Adrenal gland (tissue), 12 donors: Measurements from ENCODE around the gene ARL11. TPM values are rescaled to one million over a fixed set of nuclear protein-coding genes. Genes with fewer than 3 reads are reported as not detected.
A peak's percentile ranks its signal among the peaks of the same experiment; 100 is the strongest.
"Not testable (repeated sequence)": the region's sequence is repeated elsewhere in the genome, so short reads cannot be mapped to it uniquely, and the experiment has no call there.

Source experiments
- DNase-seq, 7 donors: peaks; one replicate each; pipeline ENCODE4 v3.0.0-alpha.2; 2019 to 2020
- H3K27ac ChIP-seq, 5 donors: fragments of 200-600 bp; sonication (generic) in 4 of 5; 1 replicate in 3 of 5; 2 replicates in 2 of 5; pipeline versions ENCODE4 v1.5.1 to v1.8.0; 2016 to 2020; ENCODE audit warnings: mild to moderate bottlenecking in 1 of 5
- H3K27me3 ChIP-seq: fragments of 200-600 bp; 2 replicates; pipeline ENCODE4 v1.8.0; 2021
- H3K36me3 ChIP-seq, 2 donors: fragments of 200-600 bp; replicated peaks in 1 of 2; 1 replicate in 1 of 2; 2 replicates in 1 of 2; pipeline versions ENCODE4 v1.5.1 to v1.8.0; 2018 to 2022
- H3K4me1 ChIP-seq, 2 donors: fragments of 200-600 bp; replicated peaks in 1 of 2; 1 replicate in 1 of 2; 2 replicates in 1 of 2; pipeline versions ENCODE4 v1.5.1 to v1.8.0; 2018 to 2021
- H3K4me3 ChIP-seq, 4 donors: fragments of 200-600 bp; sonication (generic) in 3 of 4; one replicate each; pipeline ENCODE4 v1.5.1; 2016 to 2018
- H3K9me3 ChIP-seq, 3 donors: fragments of 200-600 bp; sonication (generic) in 1 of 3; replicated peaks in 1 of 3; 1 replicate in 2 of 3; 2 replicates in 1 of 3; pipeline versions ENCODE4 v1.5.1 to v1.8.0; 2016 to 2021
- POLR2A ChIP-seq, 2 donors: fragments of 450-650 bp; IDR thresholded peaks; one replicate each; pipeline ENCODE4 v1.6.1; 2017; ENCODE audit warnings: antibody characterized with exemption in 2 of 2, mild to moderate bottlenecking in 2 of 2, moderate library complexity in 1 of 2
- WGBS, 4 donors: extraction: QIAGEN DNeasy Blood & Tissue Kit in 2 of 4; methylation state at CpG; one replicate each; pipeline versions ENCODE4 v1.1.5 to v1.1.7; 2013 to 2017; 5-methylcytosine and 5-hydroxymethylcytosine counted together
- intact Hi-C, 2 donors: fragments of 100-400 bp; cut with DNase I; formaldehyde crosslinking; loops; one replicate each; pipeline versions ENCODE4 v1.14.1 to v1.15.0; 2022 to 2023
- polyA plus RNA-seq, 3 donors: library from polyadenylated mRNA; stranded (reverse); fragments of 200-250 nt in 2 of 3; fragments of 350-450 nt in 1 of 3; fragmentation: Illumina TruSeq in 1 of 3; extraction: RNeasy Lipid Tissue Mini Kit (QIAGEN cat#74804) in 1 of 3; gene quantifications; one replicate each; pipeline ENCODE4 v1.2.3, GENCODE V29; 2013 to 2014
- total RNA-seq, 9 donors: library from RNA; depleted of rRNA in 4 of 9; stranded (reverse); fragments of >200 nt in 4 of 9; fragments of 120-200 nt in 1 of 9; fragmentation: NEBNext Ultra II Directional in 1 of 9; extraction: Animal tissue kit (Norgen Biotek cat#: 25700) in 1 of 9; gene quantifications; one replicate each; pipeline versions ENCODE4 v1.1.0 to v1.2.4, GENCODE V29; 2013 to 2023
- TF ChIP-seq, protein P1 (sequence below), 6 experiments: fragments of 450-650 bp in 4 of 6; fragments of 200-600 bp in 2 of 6; sonication (generic) in 1 of 6; IDR thresholded peaks; 1 replicate in 5 of 6; 2 replicates in 1 of 6; pipeline versions ENCODE4 v1.5.1 to v1.8.0; 2016 to 2021; ENCODE audit warnings: antibody characterized with exemption in 6 of 6, mild to moderate bottlenecking in 2 of 6, moderate library complexity in 1 of 6
- donor health status: healthy with polysubstance abuse.
- donor health status: Bipolar disorder and iron deficiency.
- donor health status: DM: yes; HTN: yes; CAD: no.
- donor health status: DM: no; HTN: no; CAD: no.
- donor health status: DM: no; HTN: no; CAD: no.
- donor health status: DM: yes; HTN: yes; CAD: no.

Gene ARL11
- total and polyA plus RNA-seq, 12 donors: 0.18 to 2.9 (median 1.5) TPM

DNA sequence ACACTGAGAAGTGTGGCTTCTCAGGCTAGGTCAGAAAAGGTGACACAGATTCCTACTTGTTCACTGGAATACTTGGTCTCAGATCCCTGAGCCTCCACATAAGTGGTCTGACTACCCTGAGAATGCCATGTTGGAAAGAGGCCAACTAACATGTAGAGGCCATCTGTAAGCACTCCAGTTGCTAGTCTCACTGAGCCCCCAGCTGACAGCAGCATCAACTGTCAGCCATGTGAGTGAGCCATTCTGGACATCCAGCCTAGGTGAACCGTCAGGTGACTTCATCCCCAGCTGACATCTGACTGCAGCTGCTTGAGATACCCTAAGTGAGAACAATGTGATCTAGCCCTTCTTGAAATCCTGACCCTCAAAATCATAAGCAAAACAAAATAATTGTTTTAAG is 18.1 kb upstream of the ARL11 start:
- Histone ChIP-seq H3K9me3 (no peaks in the 10 kb centered on the region), H3K4me3 (no peak overlapping the region), H3K27ac (no peak overlapping the region), H3K4me1 (peaks cover under 1 to 2% of the 10 kb centered on the region in 2 donors), H3K27me3 (no peaks in the 10 kb centered on the region), H3K36me3 (no peaks in the 10 kb centered on the region)
- intact Hi-C loops: no loop called here
- WGBS, 4 donors: 83 to 92% (median 87%) methylated on average over 1 of the region's 1 CpG
- no peak for DNase-seq
- TF ChIP-seq POLR2A (IDR thresholded peaks at IDR 0.05): no peak
- TF ChIP-seq, protein P1, sequence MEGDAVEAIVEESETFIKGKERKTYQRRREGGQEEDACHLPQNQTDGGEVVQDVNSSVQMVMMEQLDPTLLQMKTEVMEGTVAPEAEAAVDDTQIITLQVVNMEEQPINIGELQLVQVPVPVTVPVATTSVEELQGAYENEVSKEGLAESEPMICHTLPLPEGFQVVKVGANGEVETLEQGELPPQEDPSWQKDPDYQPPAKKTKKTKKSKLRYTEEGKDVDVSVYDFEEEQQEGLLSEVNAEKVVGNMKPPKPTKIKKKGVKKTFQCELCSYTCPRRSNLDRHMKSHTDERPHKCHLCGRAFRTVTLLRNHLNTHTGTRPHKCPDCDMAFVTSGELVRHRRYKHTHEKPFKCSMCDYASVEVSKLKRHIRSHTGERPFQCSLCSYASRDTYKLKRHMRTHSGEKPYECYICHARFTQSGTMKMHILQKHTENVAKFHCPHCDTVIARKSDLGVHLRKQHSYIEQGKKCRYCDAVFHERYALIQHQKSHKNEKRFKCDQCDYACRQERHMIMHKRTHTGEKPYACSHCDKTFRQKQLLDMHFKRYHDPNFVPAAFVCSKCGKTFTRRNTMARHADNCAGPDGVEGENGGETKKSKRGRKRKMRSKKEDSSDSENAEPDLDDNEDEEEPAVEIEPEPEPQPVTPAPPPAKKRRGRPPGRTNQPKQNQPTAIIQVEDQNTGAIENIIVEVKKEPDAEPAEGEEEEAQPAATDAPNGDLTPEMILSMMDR (IDR thresholded peaks at IDR 0.05): no peak

DNA sequence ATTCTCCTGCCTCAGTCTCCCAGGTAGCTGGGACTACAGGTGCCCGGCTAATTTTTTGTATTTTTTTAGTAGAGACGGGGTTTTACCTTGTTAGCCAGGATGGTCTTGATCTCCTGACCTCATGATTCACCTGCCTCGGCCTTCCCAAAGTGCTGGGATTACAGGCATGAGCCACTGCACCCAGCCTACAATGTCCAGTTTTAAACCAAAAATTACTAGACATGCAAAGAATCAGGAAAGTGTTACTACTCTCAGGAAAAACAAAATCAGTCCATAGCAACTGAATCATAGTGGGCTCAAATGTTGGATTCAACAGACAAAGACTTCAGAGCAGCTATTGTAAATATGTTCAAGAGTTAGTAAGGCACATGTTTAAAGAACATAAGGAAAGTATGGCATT is 16.3 kb upstream of the ARL11 start:
- H3K36me3 ChIP-seq, H3K9me3 ChIP-seq, H3K27ac ChIP-seq, intact Hi-C loops, H3K27me3 ChIP-seq, DNase-seq, H3K4me3 ChIP-seq: not testable (repeated sequence)
- peaks cover 8 to 10% of the 10 kb centered on the region in 2 donors for H3K4me1 ChIP-seq
- 88 to 100% (median 92%) methylated on average over 3 of the region's 3 CpGs for WGBS, 4 donors

DNA sequence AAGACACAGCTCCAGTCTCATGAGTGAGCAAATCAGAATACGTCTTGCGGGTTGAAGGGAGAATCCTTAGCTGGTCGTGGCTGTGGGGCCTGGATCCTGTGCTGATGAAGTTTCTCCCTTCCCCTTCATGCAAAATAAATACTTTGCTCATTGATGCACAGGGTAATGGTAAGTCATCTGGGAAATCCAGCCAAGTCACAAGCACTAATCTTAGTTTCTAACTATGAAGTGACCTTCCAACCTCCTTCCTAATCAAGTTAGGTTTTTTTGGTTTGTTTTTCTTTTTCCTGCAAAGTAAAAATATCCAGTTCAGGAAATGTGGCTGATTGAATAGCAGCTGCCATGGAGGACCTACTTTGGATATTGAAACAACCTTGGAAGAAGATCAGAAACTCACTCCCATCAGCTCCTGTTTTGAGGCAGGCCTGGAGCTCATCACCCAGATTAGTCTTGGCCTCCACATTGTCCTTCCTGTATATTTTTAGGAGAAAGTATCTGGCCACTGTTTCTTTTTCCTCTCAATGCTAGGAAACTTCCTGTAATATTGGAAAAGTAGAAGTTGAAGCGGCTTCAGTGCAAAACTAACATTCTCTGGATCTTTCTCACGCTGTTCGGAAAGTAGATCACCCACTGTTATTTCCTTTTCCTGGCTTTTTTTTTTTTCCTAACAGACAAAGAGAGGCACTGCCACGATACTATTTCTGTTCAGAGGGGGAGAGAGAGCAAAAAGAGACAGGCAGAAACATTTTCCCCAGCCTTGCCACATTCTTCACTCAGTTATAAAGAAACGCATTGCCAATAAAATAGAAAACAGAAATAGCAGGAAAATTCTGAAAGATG is 12.3 kb upstream of the ARL11 start:
- peaks cover 8 to 10% of the 10 kb centered on the region in 2 donors for H3K4me1 ChIP-seq
- DNase-seq: no peak
- no peaks in the 10 kb centered on the region for H3K9me3 ChIP-seq
- no peaks in the 10 kb centered on the region for H3K27me3 ChIP-seq
- H3K27ac ChIP-seq: peak overlapping the region in 3 of 5 donors; percentile 38 to 51 (median 50)
- intact Hi-C loops: no loop called here
- H3K4me3 ChIP-seq: no peak overlapping the region
- H3K36me3 ChIP-seq: no peaks in the 10 kb centered on the region
- TF ChIP-seq, protein P1 (IDR thresholded peaks at IDR 0.05): no peak
- no peak for TF ChIP-seq POLR2A (IDR thresholded peaks at IDR 0.05)
- WGBS, 4 donors: 55 to 63% (median 61%) methylated on average over 8 of the region's 8 CpGs

DNA sequence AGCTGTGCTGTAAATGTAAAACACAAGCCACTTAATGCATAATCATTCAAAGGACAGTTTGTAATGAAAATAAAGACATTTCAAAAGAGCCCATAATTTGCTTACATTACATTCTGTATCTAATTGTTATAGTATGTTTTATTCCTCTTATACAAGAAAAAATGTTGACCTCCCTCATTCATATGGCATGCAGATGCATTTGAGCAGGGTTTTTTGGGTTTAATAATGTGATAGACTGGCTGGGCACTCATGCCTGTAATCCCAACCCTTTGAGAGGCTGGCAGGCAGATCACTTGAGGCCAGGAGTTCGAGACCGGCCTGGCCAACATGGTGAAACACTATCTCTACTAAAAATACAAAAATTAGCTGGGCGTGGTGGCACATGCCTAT is 11.6 kb upstream of the ARL11 start:
- WGBS, 4 donors: 90 to 96% (median 92%) methylated on average over 3 of the region's 3 CpGs
- Histone ChIP-seq H3K4me1 (peaks cover 8 to 10% of the 10 kb centered on the region in 2 donors), H3K36me3 (no peaks in the 10 kb centered on the region), H3K27ac (peak overlapping the region in 1 of 5 donors; percentile 50), H3K4me3 (no peak overlapping the region), H3K9me3 (no peaks in the 10 kb centered on the region), H3K27me3 (no peaks in the 10 kb centered on the region)
- no peak for TF ChIP-seq POLR2A (IDR thresholded peaks at IDR 0.05)
- TF ChIP-seq, protein P1 (IDR thresholded peaks at IDR 0.05): no peak
- no peak for DNase-seq
- intact Hi-C loops: no loop called here

DNA sequence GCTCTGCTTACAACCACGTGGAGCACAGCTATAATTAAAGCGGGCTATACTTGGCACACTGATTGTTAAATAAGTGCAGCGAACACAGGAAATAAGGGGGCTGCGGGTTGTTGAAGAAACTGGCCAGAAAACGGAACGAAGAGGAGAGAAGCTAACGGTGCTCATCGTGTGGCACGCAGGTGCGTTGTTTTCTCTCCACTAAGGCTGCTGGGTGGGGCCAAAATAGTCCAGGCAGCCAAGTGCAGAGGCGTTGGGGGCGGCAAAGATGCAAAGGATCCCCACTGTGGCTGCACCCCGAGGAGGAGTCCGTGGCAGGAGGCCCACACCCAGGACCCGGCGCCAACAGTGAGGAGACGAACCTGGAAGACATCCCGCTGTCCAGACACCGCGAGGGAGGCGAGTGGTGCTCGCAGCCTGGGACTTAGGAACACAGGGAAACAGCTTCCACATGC is 8.1 kb upstream of the ARL11 start:
- no peaks in the 10 kb centered on the region for H3K36me3 ChIP-seq
- 65 to 85% (median 76%) methylated on average over 22 of the region's 22 CpGs for WGBS, 4 donors
- H3K4me3 ChIP-seq: no peak overlapping the region
- no peak for TF ChIP-seq POLR2A (IDR thresholded peaks at IDR 0.05)
- TF ChIP-seq, protein P1 (IDR thresholded peaks at IDR 0.05): no peak
- no peaks in the 10 kb centered on the region for H3K9me3 ChIP-seq
- H3K27ac ChIP-seq: no peak overlapping the region
- no peak for DNase-seq
- H3K27me3 ChIP-seq: no peaks in the 10 kb centered on the region
- H3K4me1 ChIP-seq: peaks cover 12 to 23% of the 10 kb centered on the region in 2 donors
- intact Hi-C loops: no loop called here
